Measurements from ENCODE around the gene PLEKHG1.
A peak's percentile ranks its signal among the peaks of the same experiment; 100 is the strongest.

PLEKHG1 gene

DNA sequence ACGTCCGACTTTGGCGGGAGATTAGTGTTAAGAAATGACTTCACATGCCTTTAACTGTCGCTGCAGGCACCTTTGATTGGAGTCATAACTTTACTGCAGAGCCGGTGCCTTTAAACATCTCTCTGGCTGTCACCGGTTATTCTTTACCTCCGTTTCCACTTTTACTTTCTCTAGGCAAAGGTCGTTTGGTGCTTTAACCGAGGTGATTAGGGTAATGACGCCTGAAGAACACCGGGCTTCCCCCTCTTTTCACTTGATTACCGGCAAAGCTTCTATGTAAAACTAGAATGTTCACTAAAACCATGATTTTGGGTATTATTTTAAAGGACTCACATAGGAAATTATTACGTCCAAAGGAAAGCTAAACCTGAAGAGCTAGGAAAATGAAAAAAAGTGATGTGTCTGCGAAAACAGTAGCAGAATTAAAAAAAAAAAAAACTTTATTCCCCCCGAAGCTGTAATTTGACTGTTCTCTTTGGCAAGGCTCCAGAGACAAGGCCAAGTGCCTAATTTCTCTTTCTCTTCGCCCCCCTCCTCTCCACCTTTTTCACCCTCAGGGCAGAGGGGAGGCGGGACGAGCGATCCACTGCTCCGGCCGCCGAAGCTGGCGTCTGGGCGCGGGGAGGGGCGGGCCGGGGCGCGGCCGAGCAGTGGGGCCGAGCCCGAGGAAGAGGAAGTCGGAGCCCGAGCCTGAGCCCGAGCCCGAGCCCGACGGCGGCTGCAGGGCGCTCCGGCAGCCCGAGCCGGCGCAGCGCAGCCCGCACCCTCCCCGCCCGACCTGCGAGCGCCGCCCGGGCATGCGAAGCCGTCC, at the start of gene PLEKHG1:
TSS of gene PLEKHG1 (plus strand) at position 687 of the 811 bp plus-strand sequence. CDS start 133,797 bp downstream, outside the sequence.
- TF ChIP-seq, protein P1, sequence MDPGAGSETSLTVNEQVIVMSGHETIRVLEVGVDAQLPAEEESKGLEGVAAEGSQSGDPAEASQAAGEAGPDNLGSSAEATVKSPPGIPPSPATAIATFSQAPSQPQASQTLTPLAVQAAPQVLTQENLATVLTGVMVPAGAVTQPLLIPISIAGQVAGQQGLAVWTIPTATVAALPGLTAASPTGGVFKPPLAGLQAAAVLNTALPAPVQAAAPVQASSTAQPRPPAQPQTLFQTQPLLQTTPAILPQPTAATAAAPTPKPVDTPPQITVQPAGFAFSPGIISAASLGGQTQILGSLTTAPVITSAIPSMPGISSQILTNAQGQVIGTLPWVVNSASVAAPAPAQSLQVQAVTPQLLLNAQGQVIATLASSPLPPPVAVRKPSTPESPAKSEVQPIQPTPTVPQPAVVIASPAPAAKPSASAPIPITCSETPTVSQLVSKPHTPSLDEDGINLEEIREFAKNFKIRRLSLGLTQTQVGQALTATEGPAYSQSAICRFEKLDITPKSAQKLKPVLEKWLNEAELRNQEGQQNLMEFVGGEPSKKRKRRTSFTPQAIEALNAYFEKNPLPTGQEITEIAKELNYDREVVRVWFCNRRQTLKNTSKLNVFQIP (CRISPR knock-in tag; IDR thresholded peaks at IDR 0.05; ENCODE audit: borderline replicate concordance, low read depth), result no peak
- TF ChIP-seq ZNF565 (CRISPR knock-in tag; conservative IDR thresholded peaks at IDR 0.05; ENCODE audit: low read depth) (no peak), ZC3H10 (CRISPR knock-in tag; IDR thresholded peaks at IDR 0.05) (no peak), TOX (CRISPR knock-in tag; IDR thresholded peaks at IDR 0.05; ENCODE audit: borderline replicate concordance) (no peak), PPARA (CRISPR knock-in tag; IDR thresholded peaks at IDR 0.05; ENCODE audit: borderline replicate concordance) (no peak), SNAI2 (CRISPR knock-in tag; IDR thresholded peaks at IDR 0.05) (no peak), ZNF70 (CRISPR knock-in tag; IDR thresholded peaks at IDR 0.05) (no peak)
- TF ChIP-seq, protein P2, sequence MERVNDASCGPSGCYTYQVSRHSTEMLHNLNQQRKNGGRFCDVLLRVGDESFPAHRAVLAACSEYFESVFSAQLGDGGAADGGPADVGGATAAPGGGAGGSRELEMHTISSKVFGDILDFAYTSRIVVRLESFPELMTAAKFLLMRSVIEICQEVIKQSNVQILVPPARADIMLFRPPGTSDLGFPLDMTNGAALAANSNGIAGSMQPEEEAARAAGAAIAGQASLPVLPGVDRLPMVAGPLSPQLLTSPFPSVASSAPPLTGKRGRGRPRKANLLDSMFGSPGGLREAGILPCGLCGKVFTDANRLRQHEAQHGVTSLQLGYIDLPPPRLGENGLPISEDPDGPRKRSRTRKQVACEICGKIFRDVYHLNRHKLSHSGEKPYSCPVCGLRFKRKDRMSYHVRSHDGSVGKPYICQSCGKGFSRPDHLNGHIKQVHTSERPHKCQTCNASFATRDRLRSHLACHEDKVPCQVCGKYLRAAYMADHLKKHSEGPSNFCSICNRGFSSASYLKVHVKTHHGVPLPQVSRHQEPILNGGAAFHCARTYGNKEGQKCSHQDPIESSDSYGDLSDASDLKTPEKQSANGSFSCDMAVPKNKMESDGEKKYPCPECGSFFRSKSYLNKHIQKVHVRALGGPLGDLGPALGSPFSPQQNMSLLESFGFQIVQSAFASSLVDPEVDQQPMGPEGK (CRISPR knock-in tag; IDR thresholded peaks at IDR 0.05; ENCODE audit: borderline replicate concordance), result no peak
- TF ChIP-seq, protein P3, sequence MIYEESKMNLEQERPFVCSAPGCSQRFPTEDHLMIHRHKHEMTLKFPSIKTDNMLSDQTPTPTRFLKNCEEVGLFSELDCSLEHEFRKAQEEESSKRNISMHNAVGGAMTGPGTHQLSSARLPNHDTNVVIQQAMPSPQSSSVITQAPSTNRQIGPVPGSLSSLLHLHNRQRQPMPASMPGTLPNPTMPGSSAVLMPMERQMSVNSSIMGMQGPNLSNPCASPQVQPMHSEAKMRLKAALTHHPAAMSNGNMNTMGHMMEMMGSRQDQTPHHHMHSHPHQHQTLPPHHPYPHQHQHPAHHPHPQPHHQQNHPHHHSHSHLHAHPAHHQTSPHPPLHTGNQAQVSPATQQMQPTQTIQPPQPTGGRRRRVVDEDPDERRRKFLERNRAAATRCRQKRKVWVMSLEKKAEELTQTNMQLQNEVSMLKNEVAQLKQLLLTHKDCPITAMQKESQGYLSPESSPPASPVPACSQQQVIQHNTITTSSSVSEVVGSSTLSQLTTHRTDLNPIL (CRISPR knock-in tag; IDR thresholded peaks at IDR 0.05; ENCODE audit: low read depth), result no peak
- ATAC-seq, result peak; percentile 64

DNA sequence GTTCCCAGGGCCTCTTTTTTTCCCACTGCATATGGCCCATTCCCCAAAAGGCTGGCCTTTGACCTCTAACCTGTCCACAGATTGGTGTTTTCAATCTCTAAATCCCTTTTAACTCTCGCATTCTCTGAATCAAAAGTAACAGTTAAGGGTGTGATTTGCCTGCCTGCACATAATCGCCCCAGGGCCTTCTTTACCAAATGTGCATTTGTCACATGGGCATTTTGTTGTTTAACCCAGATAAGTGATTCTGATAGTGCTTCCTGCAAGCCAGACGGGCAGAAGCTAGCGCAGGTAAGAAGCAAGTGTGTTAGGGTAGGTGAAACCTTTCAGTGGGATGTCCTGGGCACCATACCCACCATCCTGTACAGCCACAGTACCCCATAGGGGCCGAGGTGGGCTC, 49.4 kb upstream of the PLEKHG1 start:
- no peak for TF ChIP-seq BACH2 (CRISPR knock-in tag; IDR thresholded peaks at IDR 0.05; ENCODE audit: borderline replicate concordance)
- no peak for ATAC-seq

DNA sequence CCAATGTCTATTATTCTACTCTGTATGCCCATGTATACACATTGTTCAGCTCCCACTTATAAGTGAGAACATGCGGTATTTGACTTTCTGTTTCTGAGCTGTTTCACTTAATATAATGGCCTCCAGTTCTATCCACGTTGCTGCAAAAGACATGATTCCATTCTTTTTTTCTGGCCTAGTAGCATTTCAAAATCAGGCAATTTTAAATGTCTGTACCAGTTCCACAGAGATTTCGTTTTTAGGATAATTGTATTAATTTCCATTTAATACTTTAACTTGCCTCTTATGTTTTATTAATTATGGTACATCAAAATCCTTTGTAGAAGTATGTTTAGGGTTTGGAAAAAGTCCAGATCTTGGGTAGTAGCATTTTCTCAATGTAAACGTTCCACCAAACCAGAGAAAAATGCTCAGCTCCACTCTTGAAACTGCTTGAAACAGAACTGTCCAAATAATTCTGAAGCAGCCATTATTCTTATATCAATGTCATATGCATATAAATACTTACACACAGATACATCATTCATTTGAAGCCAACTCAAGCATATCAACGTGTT, 42.6 kb upstream of the PLEKHG1 start:
- ATAC-seq, result no peak
- TF ChIP-seq, protein P4, sequence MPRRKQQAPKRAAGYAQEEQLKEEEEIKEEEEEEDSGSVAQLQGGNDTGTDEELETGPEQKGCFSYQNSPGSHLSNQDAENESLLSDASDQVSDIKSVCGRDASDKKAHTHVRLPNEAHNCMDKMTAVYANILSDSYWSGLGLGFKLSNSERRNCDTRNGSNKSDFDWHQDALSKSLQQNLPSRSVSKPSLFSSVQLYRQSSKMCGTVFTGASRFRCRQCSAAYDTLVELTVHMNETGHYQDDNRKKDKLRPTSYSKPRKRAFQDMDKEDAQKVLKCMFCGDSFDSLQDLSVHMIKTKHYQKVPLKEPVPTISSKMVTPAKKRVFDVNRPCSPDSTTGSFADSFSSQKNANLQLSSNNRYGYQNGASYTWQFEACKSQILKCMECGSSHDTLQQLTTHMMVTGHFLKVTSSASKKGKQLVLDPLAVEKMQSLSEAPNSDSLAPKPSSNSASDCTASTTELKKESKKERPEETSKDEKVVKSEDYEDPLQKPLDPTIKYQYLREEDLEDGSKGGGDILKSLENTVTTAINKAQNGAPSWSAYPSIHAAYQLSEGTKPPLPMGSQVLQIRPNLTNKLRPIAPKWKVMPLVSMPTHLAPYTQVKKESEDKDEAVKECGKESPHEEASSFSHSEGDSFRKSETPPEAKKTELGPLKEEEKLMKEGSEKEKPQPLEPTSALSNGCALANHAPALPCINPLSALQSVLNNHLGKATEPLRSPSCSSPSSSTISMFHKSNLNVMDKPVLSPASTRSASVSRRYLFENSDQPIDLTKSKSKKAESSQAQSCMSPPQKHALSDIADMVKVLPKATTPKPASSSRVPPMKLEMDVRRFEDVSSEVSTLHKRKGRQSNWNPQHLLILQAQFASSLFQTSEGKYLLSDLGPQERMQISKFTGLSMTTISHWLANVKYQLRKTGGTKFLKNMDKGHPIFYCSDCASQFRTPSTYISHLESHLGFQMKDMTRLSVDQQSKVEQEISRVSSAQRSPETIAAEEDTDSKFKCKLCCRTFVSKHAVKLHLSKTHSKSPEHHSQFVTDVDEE (CRISPR knock-in tag; IDR thresholded peaks at IDR 0.05), result no peak
- TF ChIP-seq, protein P2 (CRISPR knock-in tag; IDR thresholded peaks at IDR 0.05; ENCODE audit: borderline replicate concordance), result no peak
- no peak for TF ChIP-seq TCF4 (CRISPR knock-in tag; IDR thresholded peaks at IDR 0.05; ENCODE audit: borderline replicate concordance)
- TF ChIP-seq RARB (CRISPR knock-in tag; IDR thresholded peaks at IDR 0.05), result no peak
- TF ChIP-seq ISL1 (CRISPR knock-in tag; IDR thresholded peaks at IDR 0.05), result no peak
- no peak for TF ChIP-seq ZNF8 (CRISPR knock-in tag; IDR thresholded peaks at IDR 0.05)
- TF ChIP-seq, protein P1 (CRISPR knock-in tag; IDR thresholded peaks at IDR 0.05; ENCODE audit: borderline replicate concordance, low read depth), result no peak
- TF ChIP-seq, protein P5, sequence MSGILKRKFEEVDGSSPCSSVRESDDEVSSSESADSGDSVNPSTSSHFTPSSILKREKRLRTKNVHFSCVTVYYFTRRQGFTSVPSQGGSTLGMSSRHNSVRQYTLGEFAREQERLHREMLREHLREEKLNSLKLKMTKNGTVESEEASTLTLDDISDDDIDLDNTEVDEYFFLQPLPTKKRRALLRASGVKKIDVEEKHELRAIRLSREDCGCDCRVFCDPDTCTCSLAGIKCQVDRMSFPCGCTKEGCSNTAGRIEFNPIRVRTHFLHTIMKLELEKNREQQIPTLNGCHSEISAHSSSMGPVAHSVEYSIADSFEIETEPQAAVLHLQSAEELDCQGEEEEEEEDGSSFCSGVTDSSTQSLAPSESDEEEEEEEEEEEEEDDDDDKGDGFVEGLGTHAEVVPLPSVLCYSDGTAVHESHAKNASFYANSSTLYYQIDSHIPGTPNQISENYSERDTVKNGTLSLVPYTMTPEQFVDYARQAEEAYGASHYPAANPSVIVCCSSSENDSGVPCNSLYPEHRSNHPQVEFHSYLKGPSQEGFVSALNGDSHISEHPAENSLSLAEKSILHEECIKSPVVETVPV (CRISPR knock-in tag; IDR thresholded peaks at IDR 0.05), result no peak
- TF ChIP-seq TOX (CRISPR knock-in tag; IDR thresholded peaks at IDR 0.05; ENCODE audit: borderline replicate concordance), result no peak
- no peak for TF ChIP-seq SNAI2 (CRISPR knock-in tag; IDR thresholded peaks at IDR 0.05)
